Mesendoderm (in vitro differentiated cells): Measurements from ENCODE around the gene RAB18.

ENCODE experiments used
- DNase-seq: peaks from one replicate; pipeline ENCODE4 v3.0.0; 2013
- H2AK5ac ChIP-seq: 2 replicates; pipeline ENCODE4 v1.6.1; 2013; ENCODE audit warnings: low read length, inconsistent platforms
- H2BK120ac ChIP-seq: 2 replicates; pipeline ENCODE4 v1.6.1; 2013; ENCODE audit warnings: low read depth, mild to moderate bottlenecking, low read length, moderate library complexity, mixed read lengths
- H2BK15ac ChIP-seq: replicated peaks from 2 replicates; pipeline ENCODE4 v1.6.1; 2013; ENCODE audit warnings: low read depth, mild to moderate bottlenecking, moderate library complexity
- H2BK5ac ChIP-seq: 2 replicates; pipeline ENCODE4 v1.6.1; 2013; ENCODE audit warnings: low read length, inconsistent platforms
- H3K18ac ChIP-seq: 2 replicates; pipeline ENCODE4 v1.6.1; 2013; ENCODE audit warnings: mild to moderate bottlenecking, low read length, mixed read lengths
- H3K23ac ChIP-seq: one replicate; pipeline ENCODE4 v1.6.1; 2013; ENCODE audit warnings: low read length
- H3K27ac ChIP-seq: 2 replicates; pipeline ENCODE4 v1.5.1; 2013; ENCODE audit warnings: low read depth, mild to moderate bottlenecking, inconsistent platforms, low read length, moderate library complexity
- H3K27me3 ChIP-seq: 2 replicates; pipeline ENCODE4 v1.6.1; 2013; ENCODE audit warnings: low read length, control low read depth, mild to moderate bottlenecking, inconsistent platforms; ENCODE audit not compliant: insufficient read depth, poor library complexity
- H3K36me3 ChIP-seq: 2 replicates; pipeline ENCODE4 v1.6.1; 2013; ENCODE audit warnings: low read length, inconsistent platforms; ENCODE audit not compliant: control insufficient read depth, insufficient read depth
- H3K4ac ChIP-seq: one replicate; pipeline ENCODE4 v1.6.1; 2013; ENCODE audit warnings: low read depth, mild to moderate bottlenecking, low read length, moderate library complexity
- H3K4me1 ChIP-seq: 2 replicates; pipeline ENCODE4 v1.6.1; 2013; ENCODE audit warnings: low read depth, low read length, inconsistent platforms; ENCODE audit not compliant: control insufficient read depth
- H3K4me2 ChIP-seq: 2 replicates; pipeline ENCODE4 v1.6.1; 2013; ENCODE audit warnings: low read length
- H3K4me3 ChIP-seq: 2 replicates; pipeline ENCODE4 v1.5.1; 2013; ENCODE audit warnings: mild to moderate bottlenecking, low read length
- H3K56ac ChIP-seq: one replicate; pipeline ENCODE4 v1.6.1; 2013; ENCODE audit warnings: low read length
- H3K79me1 ChIP-seq: 2 replicates; pipeline ENCODE4 v1.6.1; 2013; ENCODE audit warnings: low read length, inconsistent platforms
- H3K79me2 ChIP-seq: 2 replicates; pipeline ENCODE4 v1.6.1; 2013; ENCODE audit warnings: mild to moderate bottlenecking, low read length; ENCODE audit not compliant: control insufficient read depth, insufficient read depth
- H3K9ac ChIP-seq: 2 replicates; pipeline ENCODE4 v1.6.1; 2013; ENCODE audit warnings: low read length, inconsistent platforms
- H4K5ac ChIP-seq: one replicate; pipeline ENCODE4 v1.6.1; 2013; ENCODE audit warnings: low read length
- H4K8ac ChIP-seq: one replicate; pipeline ENCODE4 v1.6.1; 2013; ENCODE audit warnings: low read depth, mild to moderate bottlenecking, control low read depth, low read length, moderate library complexity
- WGBS: extraction: QIAGEN DNeasy Blood & Tissue Kit; methylation state at CpG from one replicate; pipeline ENCODE4 v1.1.7; 2013; ENCODE audit warnings: low lambda C conversion rate, missing lambda C conversion rate; ENCODE audit not compliant: insufficient coverage; ENCODE audit errors: extremely low coverage; 5-methylcytosine and 5-hydroxymethylcytosine counted together

RAB18 gene

GRCh38 chr10:27494116-27494805 is 9.8 kb upstream of the RAB18 start:
- H4K5ac ChIP-seq: no peak overlapping the region
- H2AK5ac ChIP-seq: no peak overlapping the region
- H3K79me2 ChIP-seq: no peaks in the 10 kb centered on the region
- no peaks in the 10 kb centered on the region for H3K36me3 ChIP-seq
- H3K18ac ChIP-seq: no peak overlapping the region
- H3K4me1 ChIP-seq: no peaks in the 10 kb centered on the region
- H3K4ac ChIP-seq: no peak overlapping the region
- WGBS: no CpG with 5 or more reads among the region's 1 CpG
- no peak overlapping the region for H3K4me3 ChIP-seq
- H3K27me3 ChIP-seq: no peaks in the 10 kb centered on the region
- H3K4me2 ChIP-seq: no peak overlapping the region
- no peak for DNase-seq
- no peaks in the 10 kb centered on the region for H3K79me1 ChIP-seq
- H3K23ac ChIP-seq: no peak overlapping the region
- H4K8ac ChIP-seq: no peak overlapping the region
- no peak overlapping the region for H3K9ac ChIP-seq
- H2BK120ac ChIP-seq: no peak overlapping the region
- H2BK5ac ChIP-seq: no peak overlapping the region
- H3K56ac ChIP-seq: no peak overlapping the region
- no peak overlapping the region for H2BK15ac ChIP-seq
- H3K27ac ChIP-seq: no peak overlapping the region

- no peak overlapping the region for H2BK120ac ChIP-seq
- H3K27me3 ChIP-seq: no peaks in the 10 kb centered on the region
- H2BK15ac ChIP-seq: no peak overlapping the region
- H3K4ac ChIP-seq: no peak overlapping the region
- H3K9ac ChIP-seq: no peak overlapping the region
- no peak overlapping the region for H3K56ac ChIP-seq
- no peak for DNase-seq
- H3K79me2 ChIP-seq: no peaks in the 10 kb centered on the region
- WGBS: no CpG with 5 or more reads among the region's 4 CpGs
- no peak overlapping the region for H4K5ac ChIP-seq
- H4K8ac ChIP-seq: no peak overlapping the region
- no peak overlapping the region for H3K4me3 ChIP-seq
- H3K36me3 ChIP-seq: no peaks in the 10 kb centered on the region
- no peak overlapping the region for H3K27ac ChIP-seq
- no peak overlapping the region for H3K18ac ChIP-seq
- no peak overlapping the region for H2BK5ac ChIP-seq
- no peak overlapping the region for H2AK5ac ChIP-seq
- H3K23ac ChIP-seq: no peak overlapping the region
- no peak overlapping the region for H3K4me2 ChIP-seq
- H3K4me1 ChIP-seq: no peaks in the 10 kb centered on the region
- H3K79me1 ChIP-seq: no peaks in the 10 kb centered on the region
These were observed 8.0 kb upstream of the RAB18 start for GRCh38 chr10:27496137-27496536.

- Histone ChIP-seq H3K56ac (no peak overlapping the region), H3K4me1 (no peaks in the 10 kb centered on the region), H2BK5ac (no peak overlapping the region), H3K4me2 (no peak overlapping the region), H3K27ac (no peak overlapping the region), H3K9ac (no peak overlapping the region), H2BK15ac (no peak overlapping the region), H3K27me3 (no peaks in the 10 kb centered on the region), H3K18ac (no peak overlapping the region), H3K4me3 (no peak overlapping the region), H3K23ac (no peak overlapping the region), H3K36me3 (no peaks in the 10 kb centered on the region), H2BK120ac (no peak overlapping the region), H3K79me1 (no peaks in the 10 kb centered on the region), H3K79me2 (peaks cover 8% of the 10 kb centered on the region), H2AK5ac (no peak overlapping the region), H3K4ac (no peak overlapping the region), H4K8ac (no peak overlapping the region), H4K5ac (no peak overlapping the region)
- DNase-seq: no peak
These were observed 4.0 kb upstream of the RAB18 start for GRCh38 chr10:27500096-27500495.

DNA sequence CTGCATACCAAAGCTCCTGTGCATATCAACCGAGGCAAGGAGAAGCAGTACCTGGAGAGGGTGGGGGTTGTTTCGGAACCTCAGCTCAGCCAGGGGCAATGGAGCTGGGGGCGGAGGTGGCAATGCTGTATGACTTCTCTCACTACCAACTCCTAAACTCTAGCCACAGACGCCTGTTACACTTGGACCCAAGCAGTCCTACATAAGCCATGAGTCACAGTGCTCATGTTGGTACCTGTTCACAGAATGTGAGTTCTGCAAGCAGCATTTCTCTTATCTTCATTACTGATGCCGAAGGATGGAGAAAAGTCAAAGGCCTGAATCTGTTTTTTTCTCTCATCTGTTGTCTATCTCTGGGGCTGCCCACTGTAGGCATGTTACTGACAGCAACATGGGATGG is 3.2 kb upstream of the RAB18 start:
- Histone ChIP-seq H3K4me1 (no peaks in the 10 kb centered on the region), H2BK120ac (no peak overlapping the region), H3K23ac (no peak overlapping the region), H3K36me3 (no peaks in the 10 kb centered on the region), H3K9ac (no peak overlapping the region), H4K5ac (no peak overlapping the region), H2AK5ac (no peak overlapping the region), H2BK15ac (no peak overlapping the region), H3K56ac (no peak overlapping the region), H3K79me2 (peaks cover 12% of the 10 kb centered on the region), H3K27ac (no peak overlapping the region), H3K79me1 (no peaks in the 10 kb centered on the region), H3K18ac (no peak overlapping the region), H4K8ac (no peak overlapping the region), H3K4ac (no peak overlapping the region), H3K27me3 (no peaks in the 10 kb centered on the region), H2BK5ac (no peak overlapping the region), H3K4me3 (no peak overlapping the region), H3K4me2 (no peak overlapping the region)
- peak; percentile 13 for DNase-seq
- WGBS: no CpG with 5 or more reads among the region's 5 CpGs

GRCh38 chr10:27503498-27504006 is 552 bp upstream of the RAB18 start:
- Histone ChIP-seq H4K8ac (no peak overlapping the region), H3K18ac (no peak overlapping the region), H3K27me3 (no peaks in the 10 kb centered on the region), H3K27ac (no peak overlapping the region), H3K36me3 (no peaks in the 10 kb centered on the region), H3K79me2 (peaks cover 32% of the 10 kb centered on the region), H4K5ac (no peak overlapping the region), H2BK15ac (no peak overlapping the region), H2BK120ac (no peak overlapping the region), H3K4me2 (peak overlapping the region; percentile 20), H3K4me3 (no peak overlapping the region), H3K9ac (peak overlapping the region; percentile 39), H2AK5ac (no peak overlapping the region), H3K23ac (no peak overlapping the region), H3K56ac (peak overlapping the region; percentile 42), H2BK5ac (no peak overlapping the region), H3K4me1 (no peaks in the 10 kb centered on the region), H3K4ac (no peak overlapping the region), H3K79me1 (no peaks in the 10 kb centered on the region)
- no peak for DNase-seq
- no CpG with 5 or more reads among the region's 4 CpGs for WGBS
